ENCODE data around the gene CUBN.

DNA sequence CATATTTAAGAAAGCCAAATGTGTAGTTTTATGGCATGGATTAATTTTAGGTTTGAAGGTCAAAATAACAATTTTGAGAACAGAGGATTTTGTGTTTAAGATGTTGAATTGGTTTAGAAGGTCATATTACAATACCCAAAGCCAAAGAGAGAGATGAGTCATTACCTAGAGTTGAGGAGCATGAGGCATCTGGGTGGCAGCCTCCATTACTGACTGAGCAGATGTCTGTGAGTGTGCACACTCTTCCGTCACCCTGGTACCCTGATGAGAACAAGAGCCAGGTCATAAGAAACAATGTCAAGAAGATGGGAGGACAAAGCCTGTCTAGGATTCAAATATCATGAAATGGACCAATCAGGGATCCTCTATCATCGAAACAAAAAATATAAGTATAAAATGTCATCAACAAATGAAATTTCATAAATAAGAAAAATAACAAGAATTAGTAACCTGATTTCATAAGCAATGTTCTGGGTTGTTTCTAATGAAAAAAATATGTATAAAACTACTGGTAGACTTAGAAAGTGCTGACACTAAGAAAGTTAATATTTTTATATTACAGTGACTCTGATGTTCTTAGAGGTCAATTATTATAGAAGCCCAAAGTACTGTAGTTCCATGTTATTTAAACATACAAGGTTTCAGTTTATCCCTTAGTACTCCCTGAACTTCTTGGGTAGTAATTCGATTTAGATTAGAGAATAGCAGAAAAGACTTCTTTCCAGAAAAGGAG is 20.0 kb downstream of the CUBN start:
- TF ChIP-seq CTCF (IDR thresholded peaks at IDR 0.05 in 4 of 5, conservative IDR thresholded peaks at IDR 0.05 in 1 of 5) (no peak), POLR2A (IDR thresholded peaks at IDR 0.05) (no peak)

All from gastrocnemius medialis (tissue), 4 donors.